Upper lobe of left lung (tissue), 6 donors: Measurements from ENCODE around the gene C2. TPM values are rescaled to one million over a fixed set of nuclear protein-coding genes. Genes with fewer than 3 reads are reported as not detected.

Experiments used
- ATAC-seq, 2 donors: fragments of 200-7000 bp; cut with Tn5 transposase; one replicate each; pipeline ENCODE4 v1.9.1; 2022; ENCODE audit warnings: mild to moderate bottlenecking in 2 of 2, moderate library complexity in 2 of 2; ENCODE audit not compliant: low FRiP score in 2 of 2
- DNase-seq, 2 donors: peaks; one replicate each; pipeline ENCODE4 v3.0.0-alpha.2; 2019 to 2020
- H3K27ac ChIP-seq, 4 donors: fragments of 200-600 bp; sonication (generic); one replicate each; pipeline ENCODE4 v1.5.1; 2016 to 2019
- H3K27me3 ChIP-seq, 4 donors: fragments of 200-600 bp; sonication (generic); one replicate each; pipeline ENCODE4 v1.5.1; 2017 to 2019
- H3K36me3 ChIP-seq, 4 donors: fragments of 200-600 bp; sonication (generic); one replicate each; pipeline ENCODE4 v1.5.1; 2016 to 2019
- H3K4me1 ChIP-seq, 4 donors: fragments of 200-600 bp; sonication (generic); one replicate each; pipeline ENCODE4 v1.5.1; 2018 to 2019
- H3K4me3 ChIP-seq, 4 donors: fragments of 200-600 bp; sonication (generic); one replicate each; pipeline ENCODE4 v1.5.1; 2017 to 2019; ENCODE audit warnings: mild to moderate bottlenecking in 2 of 4, moderate library complexity in 1 of 4
- H3K9me3 ChIP-seq, 4 donors: fragments of 200-600 bp; sonication (generic); one replicate each; pipeline ENCODE4 v1.5.1; 2018 to 2019
- EP300 ChIP-seq, 4 donors: sonication (generic); formaldehyde crosslinking; IDR thresholded peaks; one replicate each; pipeline ENCODE4 v1.5.1; 2017; ENCODE audit warnings: antibody characterized with exemption in 4 of 4, control low read depth in 2 of 4
- POLR2A ChIP-seq, 4 donors: fragments of 450-650 bp; IDR thresholded peaks; one replicate each; pipeline ENCODE4 v1.5.1; 2016 to 2017; ENCODE audit warnings: antibody characterized with exemption in 4 of 4, mild to moderate bottlenecking in 2 of 4
- POLR2AphosphoS5 ChIP-seq, 2 donors: sonication (generic); formaldehyde crosslinking; IDR thresholded peaks; one replicate each; pipeline ENCODE4 v1.5.1; 2017; ENCODE audit warnings: antibody characterized with exemption in 2 of 2
- WGBS, 2 donors: methylation state at CpG; one replicate each; pipeline ENCODE4 v1.1.5; 2017 to 2018; 5-methylcytosine and 5-hydroxymethylcytosine counted together
- total RNA-seq, 6 donors: library from RNA; depleted of rRNA in 4 of 6; stranded (reverse); fragments of >200 nt in 4 of 6; gene quantifications; one replicate each; pipeline versions ENCODE4 v1.1.0 to v1.2.1, GENCODE V29; 2016 to 2021
- TF ChIP-seq, protein P1 (sequence below), 6 experiments: fragments of 450-650 bp in 4 of 6; fragments of 200-600 bp in 2 of 6; sonication (generic) in 2 of 6; IDR thresholded peaks; one replicate each; pipeline ENCODE4 v1.5.1; 2016 to 2019; ENCODE audit warnings: antibody characterized with exemption in 6 of 6
- donor health status: DM: no; HTN: no; CAD: no; lungs with moderate emphysema.
- donor health status: DM: no; HTN: yes; CAD: no; lungs with severe emphysema.

The C2 gene
- total RNA-seq, 6 donors from 2014 or later = 119 to 322 (median 233) TPM

DNA sequence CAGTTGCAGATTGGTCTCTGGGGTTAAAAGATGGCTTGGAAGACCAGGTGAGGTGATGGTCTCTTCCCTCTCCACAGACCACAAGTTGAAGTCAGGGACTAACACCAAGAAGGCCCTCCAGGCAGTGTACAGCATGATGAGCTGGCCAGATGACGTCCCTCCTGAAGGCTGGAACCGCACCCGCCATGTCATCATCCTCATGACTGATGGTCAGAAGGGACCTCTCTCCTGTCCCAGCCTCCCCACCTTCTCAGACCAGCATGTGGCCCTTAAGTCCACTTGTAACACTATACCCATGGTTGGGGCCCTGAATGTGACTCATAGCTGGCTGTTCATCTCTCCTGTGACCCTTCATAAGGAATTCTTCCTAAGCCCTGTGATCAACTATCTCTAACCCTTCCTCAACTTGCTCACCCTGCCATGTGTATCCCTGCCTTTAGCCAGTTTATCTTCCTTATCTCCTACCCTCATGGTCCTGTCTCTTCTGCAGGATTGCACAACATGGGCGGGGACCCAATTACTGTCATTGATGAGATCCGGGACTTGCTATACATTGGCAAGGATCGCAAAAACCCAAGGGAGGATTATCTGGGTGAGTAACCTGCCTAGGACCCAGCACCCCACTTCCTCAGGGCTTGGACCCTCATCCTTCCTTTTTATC, 21.4 kb downstream of the C2 start:
- H3K9me3 ChIP-seq = no peaks in the 10 kb centered on the region
- ATAC-seq (peak in 1 of 2 donors; percentile 63), DNase-seq (no peak)
- peaks cover 5 to 47% (median 37%) of the 10 kb centered on the region in 4 donors for H3K36me3 ChIP-seq
- no peaks in the 10 kb centered on the region for H3K27me3 ChIP-seq
- TF ChIP-seq POLR2AphosphoS5 (IDR thresholded peaks at IDR 0.05) (no peak), POLR2A (IDR thresholded peaks at IDR 0.05) (no peak), EP300 (IDR thresholded peaks at IDR 0.05) (no peak)
- TF ChIP-seq, protein P1, sequence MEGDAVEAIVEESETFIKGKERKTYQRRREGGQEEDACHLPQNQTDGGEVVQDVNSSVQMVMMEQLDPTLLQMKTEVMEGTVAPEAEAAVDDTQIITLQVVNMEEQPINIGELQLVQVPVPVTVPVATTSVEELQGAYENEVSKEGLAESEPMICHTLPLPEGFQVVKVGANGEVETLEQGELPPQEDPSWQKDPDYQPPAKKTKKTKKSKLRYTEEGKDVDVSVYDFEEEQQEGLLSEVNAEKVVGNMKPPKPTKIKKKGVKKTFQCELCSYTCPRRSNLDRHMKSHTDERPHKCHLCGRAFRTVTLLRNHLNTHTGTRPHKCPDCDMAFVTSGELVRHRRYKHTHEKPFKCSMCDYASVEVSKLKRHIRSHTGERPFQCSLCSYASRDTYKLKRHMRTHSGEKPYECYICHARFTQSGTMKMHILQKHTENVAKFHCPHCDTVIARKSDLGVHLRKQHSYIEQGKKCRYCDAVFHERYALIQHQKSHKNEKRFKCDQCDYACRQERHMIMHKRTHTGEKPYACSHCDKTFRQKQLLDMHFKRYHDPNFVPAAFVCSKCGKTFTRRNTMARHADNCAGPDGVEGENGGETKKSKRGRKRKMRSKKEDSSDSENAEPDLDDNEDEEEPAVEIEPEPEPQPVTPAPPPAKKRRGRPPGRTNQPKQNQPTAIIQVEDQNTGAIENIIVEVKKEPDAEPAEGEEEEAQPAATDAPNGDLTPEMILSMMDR (IDR thresholded peaks at IDR 0.05) = no peak
- peak overlapping the region in 1 of 4 donors; percentile 5 for H3K27ac ChIP-seq
- 87 to 91% methylated on average over 6 of the region's 6 CpGs for WGBS, 2 donors
- H3K4me1 ChIP-seq = peaks cover 17 to 28% (median 23%) of the 10 kb centered on the region in 4 donors
- no peak overlapping the region for H3K4me3 ChIP-seq

DNA sequence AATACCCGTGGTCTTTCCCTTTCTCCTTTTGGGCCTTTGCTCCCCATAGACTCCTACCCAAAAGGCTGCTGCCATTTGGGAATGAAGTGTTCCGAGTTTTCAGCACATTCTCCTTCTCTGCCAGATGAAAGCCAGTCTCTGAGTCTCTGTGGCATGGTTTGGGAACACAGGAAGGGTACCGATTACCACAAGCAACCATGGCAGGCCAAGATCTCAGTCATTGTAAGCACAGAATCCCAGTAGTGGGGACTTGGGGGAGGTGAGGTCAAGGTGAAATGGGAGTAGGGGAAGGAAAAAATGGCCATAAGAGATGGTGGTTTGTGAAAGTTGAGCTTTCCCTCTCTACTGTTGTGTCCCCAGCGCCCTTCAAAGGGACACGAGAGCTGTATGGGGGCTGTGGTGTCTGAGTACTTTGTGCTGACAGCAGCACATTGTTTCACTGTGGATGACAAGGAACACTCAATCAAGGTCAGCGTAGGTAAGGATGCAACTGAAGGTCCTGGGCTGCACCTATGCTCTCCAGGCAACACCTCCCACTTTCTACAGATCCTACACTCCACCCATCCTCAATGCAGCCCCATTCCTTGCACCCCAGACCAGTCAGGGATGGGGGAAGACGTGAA, 22.5 kb downstream of the C2 start:
- Histone ChIP-seq H3K27ac (peak overlapping the region in 1 of 4 donors; percentile 7), H3K4me3 (no peak overlapping the region), H3K27me3 (no peaks in the 10 kb centered on the region), H3K36me3 (peaks cover 10 to 53% (median 45%) of the 10 kb centered on the region in 4 donors), H3K9me3 (no peaks in the 10 kb centered on the region), H3K4me1 (peaks cover 14 to 23% (median 18%) of the 10 kb centered on the region in 4 donors)
- ATAC-seq = no peak
- no peak for DNase-seq
- TF ChIP-seq POLR2A (IDR thresholded peaks at IDR 0.05) (no peak), POLR2AphosphoS5 (IDR thresholded peaks at IDR 0.05) (no peak), EP300 (IDR thresholded peaks at IDR 0.05) (no peak)
- TF ChIP-seq, protein P1 (IDR thresholded peaks at IDR 0.05) = no peak
- WGBS, 2 donors = 92 to 93% methylated on average over 7 of the region's 7 CpGs

DNA sequence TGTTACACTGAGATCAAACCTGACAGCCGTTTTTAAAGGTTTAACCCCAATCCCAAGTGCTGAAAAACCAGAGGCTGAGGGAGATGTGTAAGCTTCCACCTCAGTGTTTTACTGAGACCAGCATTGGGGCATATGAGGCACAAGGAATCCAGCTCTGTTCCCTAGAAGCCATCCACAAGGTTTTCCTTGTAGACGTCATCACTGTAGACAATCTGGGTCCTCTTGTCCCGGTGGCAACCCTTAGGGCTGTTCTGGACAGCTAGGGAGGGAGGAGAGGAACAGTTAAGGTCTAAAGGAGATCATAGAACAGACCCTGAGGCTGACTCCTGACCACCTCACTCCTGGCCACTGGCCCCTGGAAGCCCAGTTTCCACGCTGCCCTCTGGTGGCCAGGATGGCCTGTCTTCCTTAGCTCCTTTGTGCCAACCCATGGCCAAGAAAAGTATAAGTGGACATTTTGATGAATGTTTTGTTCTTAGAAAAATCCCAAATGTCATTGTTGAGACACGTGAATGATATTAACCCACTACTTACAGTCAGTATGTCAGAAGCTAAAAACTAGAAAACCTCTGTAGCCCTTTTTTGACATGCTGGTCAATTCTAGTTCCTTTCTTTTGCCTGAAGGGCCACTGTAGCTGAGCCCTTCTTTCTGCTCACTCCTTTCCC, 24.8 kb downstream of the C2 start:
- peaks cover 21 to 76% (median 60%) of the 10 kb centered on the region in 4 donors for H3K36me3 ChIP-seq
- peak; percentile 67 to 77 for ATAC-seq
- H3K4me1 ChIP-seq = peaks cover 0 to 4% (median 1%) of the 10 kb centered on the region in 4 donors
- peak overlapping the region in 3 of 4 donors; percentile 22 to 64 (median 49) for H3K27ac ChIP-seq
- peak in 1 of 2 donors; percentile 64 for DNase-seq
- 57 to 58% methylated on average over 5 of the region's 5 CpGs for WGBS, 2 donors
- no peaks in the 10 kb centered on the region for H3K9me3 ChIP-seq
- H3K27me3 ChIP-seq = no peaks in the 10 kb centered on the region
- TF ChIP-seq, protein P1 (IDR thresholded peaks at IDR 0.05) = peak; percentile 62 to 71 (median 68)
- TF ChIP-seq EP300 (IDR thresholded peaks at IDR 0.05) = no peak
- no peak for TF ChIP-seq POLR2AphosphoS5 (IDR thresholded peaks at IDR 0.05)
- no peak overlapping the region for H3K4me3 ChIP-seq

DNA sequence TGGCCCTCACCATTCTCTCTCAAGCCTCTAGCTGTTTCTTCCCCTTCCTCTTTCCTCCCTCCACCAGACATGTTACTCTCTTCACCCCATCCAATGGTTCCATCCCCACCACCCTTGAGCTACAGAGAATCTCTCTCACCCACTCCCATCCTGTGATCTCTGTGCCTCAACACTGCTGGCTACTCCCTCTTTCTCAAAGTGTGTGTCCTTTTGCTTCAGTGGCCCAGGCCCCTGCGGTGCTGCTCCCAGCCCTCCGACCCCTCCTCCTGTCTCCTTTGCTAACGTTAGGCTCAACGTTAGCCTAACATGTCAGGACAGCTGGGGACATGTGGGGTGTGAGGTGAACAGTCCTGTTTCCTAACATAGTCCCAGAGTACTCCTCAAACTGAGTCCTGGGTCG, 25.4 kb downstream of the C2 start:
- peaks cover 21 to 76% (median 59%) of the 10 kb centered on the region in 4 donors for H3K36me3 ChIP-seq
- H3K4me3 ChIP-seq = no peak overlapping the region
- peaks cover 2 to 7% (median 7%) of the 10 kb centered on the region in 4 donors for H3K4me1 ChIP-seq
- TF ChIP-seq POLR2AphosphoS5 (IDR thresholded peaks at IDR 0.05) (no peak), EP300 (IDR thresholded peaks at IDR 0.05) (no peak), POLR2A (IDR thresholded peaks at IDR 0.05) (no peak)
- TF ChIP-seq, protein P1 (IDR thresholded peaks at IDR 0.05) = no peak
- WGBS, 2 donors = 75 to 80% methylated on average over 5 of the region's 5 CpGs
- H3K27me3 ChIP-seq = no peaks in the 10 kb centered on the region
- ATAC-seq = no peak
- no peaks in the 10 kb centered on the region for H3K9me3 ChIP-seq
- peak overlapping the region in 2 of 4 donors; percentile 49 to 64 for H3K27ac ChIP-seq
- no peak for DNase-seq
